Measurements from ENCODE around the gene GSE1. TPM values are rescaled to one million over a fixed set of nuclear protein-coding genes. Genes with fewer than 3 reads are reported as not detected.

Gene GSE1
- total RNA-seq, 1 donor from 2014 or later, result 120 TPM

DNA sequence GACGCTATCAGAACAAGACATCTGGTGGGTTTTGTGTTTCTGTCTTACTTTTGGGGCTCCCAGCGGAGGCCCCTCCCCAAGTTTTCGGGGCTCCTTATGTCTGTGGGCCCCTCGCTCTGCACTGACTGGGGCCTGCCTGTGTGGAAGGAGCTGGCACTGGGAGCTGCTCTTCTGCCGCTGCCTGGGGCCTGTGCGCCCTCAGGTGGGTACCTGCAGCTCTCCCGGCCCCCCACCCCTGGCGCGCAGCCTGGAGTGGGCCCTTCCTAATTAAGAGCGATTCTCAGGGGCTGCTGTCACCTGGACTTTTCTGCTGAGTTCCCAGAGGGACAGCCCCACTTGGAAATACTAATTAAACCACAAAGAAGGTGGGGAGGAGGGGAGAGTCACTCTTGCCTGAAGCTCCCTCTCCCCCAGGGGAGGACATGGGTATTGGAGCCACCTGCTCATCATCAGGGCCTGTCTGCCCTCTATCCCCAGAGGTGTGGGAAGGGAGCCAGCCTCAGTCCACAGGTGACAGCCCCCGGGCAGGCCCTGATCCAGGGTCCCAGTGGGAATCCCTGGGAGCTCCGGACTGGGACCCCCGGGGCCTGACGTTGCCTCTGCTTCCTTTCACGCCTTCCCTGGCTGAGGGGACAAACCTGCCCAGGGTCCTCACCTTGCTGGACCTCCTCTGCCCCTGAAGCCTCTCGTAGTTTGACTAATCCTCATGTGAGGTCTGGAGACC, 36.5 kb downstream of the GSE1 start:
- intact Hi-C loops (cut with DNase I), result no loop called here
- H3K4me1 ChIP-seq, result peaks cover 8 to 23% of the 10 kb centered on the region in 2 donors
- DNase-seq (ENCODE audit: low spot score in 2 of 2), result no peak
- H3K4me3 ChIP-seq, result no peak overlapping the region
- H3K27ac ChIP-seq, result no peak overlapping the region
- no peaks in the 10 kb centered on the region for H3K9me3 ChIP-seq
- no peaks in the 10 kb centered on the region for H3K27me3 ChIP-seq
- peaks cover 10 to 23% of the 10 kb centered on the region in 2 donors for H3K36me3 ChIP-seq
- TF ChIP-seq, protein P1, sequence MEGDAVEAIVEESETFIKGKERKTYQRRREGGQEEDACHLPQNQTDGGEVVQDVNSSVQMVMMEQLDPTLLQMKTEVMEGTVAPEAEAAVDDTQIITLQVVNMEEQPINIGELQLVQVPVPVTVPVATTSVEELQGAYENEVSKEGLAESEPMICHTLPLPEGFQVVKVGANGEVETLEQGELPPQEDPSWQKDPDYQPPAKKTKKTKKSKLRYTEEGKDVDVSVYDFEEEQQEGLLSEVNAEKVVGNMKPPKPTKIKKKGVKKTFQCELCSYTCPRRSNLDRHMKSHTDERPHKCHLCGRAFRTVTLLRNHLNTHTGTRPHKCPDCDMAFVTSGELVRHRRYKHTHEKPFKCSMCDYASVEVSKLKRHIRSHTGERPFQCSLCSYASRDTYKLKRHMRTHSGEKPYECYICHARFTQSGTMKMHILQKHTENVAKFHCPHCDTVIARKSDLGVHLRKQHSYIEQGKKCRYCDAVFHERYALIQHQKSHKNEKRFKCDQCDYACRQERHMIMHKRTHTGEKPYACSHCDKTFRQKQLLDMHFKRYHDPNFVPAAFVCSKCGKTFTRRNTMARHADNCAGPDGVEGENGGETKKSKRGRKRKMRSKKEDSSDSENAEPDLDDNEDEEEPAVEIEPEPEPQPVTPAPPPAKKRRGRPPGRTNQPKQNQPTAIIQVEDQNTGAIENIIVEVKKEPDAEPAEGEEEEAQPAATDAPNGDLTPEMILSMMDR (IDR thresholded peaks at IDR 0.05), result no peak

DNA sequence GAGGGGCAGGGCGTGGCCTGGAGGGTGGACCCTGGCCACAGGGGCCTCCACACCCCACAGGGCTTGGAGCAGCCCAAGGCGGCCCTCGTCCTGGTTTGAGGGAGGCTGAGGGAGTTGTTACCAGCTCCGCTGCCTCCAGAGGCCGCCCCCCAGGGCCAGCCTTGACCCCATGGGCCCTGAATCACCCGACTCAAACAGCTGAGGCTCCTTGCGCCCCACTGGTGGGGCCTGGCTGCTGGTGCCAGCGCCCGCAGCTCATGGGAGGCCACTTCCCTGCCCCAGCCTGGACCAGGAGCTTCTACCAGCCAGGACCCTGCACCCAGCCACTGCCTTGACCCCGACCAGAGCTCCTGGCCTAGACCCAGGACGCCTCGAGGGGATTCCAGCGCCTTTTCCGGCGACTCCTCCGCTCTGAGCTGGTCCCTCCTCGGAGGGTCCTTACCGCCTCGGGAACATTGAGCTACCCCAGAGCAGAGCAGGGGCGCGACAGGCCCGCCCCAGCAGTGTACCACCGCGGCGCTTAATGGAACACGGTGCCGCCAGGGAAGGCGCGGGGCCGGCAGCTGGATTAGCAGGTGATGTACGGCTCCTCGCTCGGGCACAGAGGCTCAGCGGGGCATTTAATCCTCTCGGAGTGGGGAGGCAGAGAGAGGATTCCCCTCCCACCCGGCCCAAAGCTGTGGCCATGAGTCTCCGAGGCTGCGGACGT, 37.2 kb downstream of the GSE1 start:
- TF ChIP-seq, protein P1 (IDR thresholded peaks at IDR 0.05), result no peak
- intact Hi-C loops (cut with DNase I), result no loop called here
- Histone ChIP-seq H3K4me3 (no peak overlapping the region), H3K4me1 (peaks cover 8 to 23% of the 10 kb centered on the region in 2 donors), H3K9me3 (no peaks in the 10 kb centered on the region), H3K27me3 (no peaks in the 10 kb centered on the region), H3K27ac (no peak overlapping the region), H3K36me3 (peaks cover 11 to 30% of the 10 kb centered on the region in 2 donors)
- no peak for DNase-seq (ENCODE audit: low spot score in 2 of 2)

DNA sequence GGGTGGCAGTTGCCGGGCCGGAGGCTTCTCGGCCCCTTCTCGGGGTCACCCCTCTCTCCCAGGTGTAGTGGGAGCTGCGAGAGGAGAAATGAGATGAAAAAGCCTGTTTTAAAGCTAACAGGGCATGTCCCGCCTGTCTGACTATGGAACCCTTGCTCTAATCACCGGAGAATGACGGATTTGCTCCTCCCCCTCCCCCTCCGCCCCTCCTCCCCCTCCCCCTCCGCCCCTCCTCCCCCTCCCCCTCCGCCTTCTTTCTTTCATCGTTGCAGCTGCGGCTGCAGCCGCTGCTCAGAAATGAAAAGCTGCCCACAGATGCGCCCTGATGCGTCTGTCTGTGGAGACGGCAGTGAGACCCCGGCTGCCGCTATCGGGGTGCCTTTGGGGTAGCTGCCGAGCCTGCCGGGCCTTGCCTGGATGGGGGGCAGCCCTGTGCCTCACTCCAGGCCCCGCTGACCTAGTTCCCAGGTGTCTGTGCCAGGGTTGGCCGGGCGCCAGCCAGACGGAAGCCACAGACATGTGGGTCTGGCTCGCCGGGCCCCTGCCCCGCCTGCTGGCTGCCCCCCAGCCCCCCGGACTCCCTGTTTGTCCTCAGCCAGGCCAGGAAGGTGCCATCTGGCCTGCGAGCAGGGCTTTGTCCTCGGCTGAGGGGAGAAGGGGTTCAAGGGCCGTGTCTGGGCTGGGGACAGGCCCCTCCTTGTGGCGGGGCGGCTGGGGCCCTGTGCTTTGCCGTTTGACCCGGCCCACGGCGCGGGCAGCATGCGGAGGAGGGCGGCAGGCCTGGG, 37.9 kb downstream of the GSE1 start:
- Histone ChIP-seq H3K4me3 (no peak overlapping the region), H3K9me3 (no peaks in the 10 kb centered on the region), H3K36me3 (peaks cover 13 to 38% of the 10 kb centered on the region in 2 donors), H3K27ac (peak overlapping the region; percentile 37), H3K27me3 (no peaks in the 10 kb centered on the region), H3K4me1 (peaks cover 8 to 23% of the 10 kb centered on the region in 2 donors)
- intact Hi-C loops (cut with DNase I), result no loop called here
- TF ChIP-seq, protein P1 (IDR thresholded peaks at IDR 0.05), result no peak
- no peak for DNase-seq (ENCODE audit: low spot score in 2 of 2)

DNA sequence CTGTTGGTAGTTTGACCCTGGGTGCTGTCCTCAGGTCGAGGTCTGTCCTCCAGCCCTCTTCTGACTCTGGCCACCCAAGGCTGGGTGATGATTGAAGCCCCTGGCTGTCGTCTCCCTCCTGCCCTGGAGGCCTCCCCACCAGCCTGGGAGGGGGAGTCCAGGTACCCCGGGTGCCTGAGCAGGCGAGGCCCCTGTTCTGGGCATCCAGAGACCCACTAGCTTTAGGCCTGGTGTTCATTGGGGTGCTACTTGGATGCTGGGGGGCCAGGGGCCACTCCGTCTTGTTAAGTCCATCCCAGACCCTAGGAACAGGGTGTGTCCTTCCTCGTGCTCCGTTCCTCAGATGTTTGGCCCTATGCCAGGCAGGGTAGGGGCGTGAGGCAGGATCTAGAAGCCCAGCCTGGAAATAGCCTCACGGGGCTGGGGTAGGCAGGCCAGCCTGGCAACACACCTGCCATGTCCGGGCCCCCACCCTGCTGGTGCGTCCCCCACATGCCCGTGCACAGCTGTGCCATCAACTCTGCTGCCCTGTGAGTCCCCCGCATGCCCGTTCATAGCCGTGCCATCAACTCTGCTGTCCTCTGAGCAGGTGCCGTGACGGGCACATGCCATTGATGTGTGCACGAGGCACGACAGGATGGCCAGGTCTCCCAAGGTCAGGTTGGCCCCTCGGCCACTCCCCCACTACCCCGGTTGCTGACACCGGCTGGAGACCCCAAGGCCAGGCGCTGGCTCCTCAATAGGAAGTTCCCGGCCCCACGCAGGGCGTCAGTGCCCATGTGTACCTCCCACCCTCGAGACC, 38.7 kb downstream of the GSE1 start:
- DNase-seq (ENCODE audit: low spot score in 2 of 2), result no peak
- intact Hi-C loops (cut with DNase I), result loop anchor here (2.0 kb wide), 1 partner anchor 37 kb away; no protein-coding TSS in a partner anchor

More for the DNA sequence above, 38.7 kb downstream of the GSE1 start:
- Histone ChIP-seq H3K4me3 (no peak overlapping the region), H3K27me3 (no peaks in the 10 kb centered on the region), H3K27ac (peak overlapping the region; percentile 52 to 76), H3K4me1 (peaks cover 8 to 23% of the 10 kb centered on the region in 2 donors), H3K9me3 (no peaks in the 10 kb centered on the region), H3K36me3 (peaks cover 21 to 45% of the 10 kb centered on the region in 2 donors)
- TF ChIP-seq, protein P1 (IDR thresholded peaks at IDR 0.05), result no peak

Data from ascending aorta (tissue), 2 donors.